ENCODE results near the gene KRT2.

Gene KRT2

GRCh38 chr12:52680363-52680762 is 28.4 kb upstream of the KRT2 start, which contains the start of gene KRT1:
TSS of gene KRT1 (minus strand) at chr12:52680407. CDS start at chr12:52680348, 59 bp downstream.
- DNase-seq (ENCODE audit: insufficient read length, low spot score) (no peak), FAIRE-seq (no peak)
- TF ChIP-seq, protein P1, sequence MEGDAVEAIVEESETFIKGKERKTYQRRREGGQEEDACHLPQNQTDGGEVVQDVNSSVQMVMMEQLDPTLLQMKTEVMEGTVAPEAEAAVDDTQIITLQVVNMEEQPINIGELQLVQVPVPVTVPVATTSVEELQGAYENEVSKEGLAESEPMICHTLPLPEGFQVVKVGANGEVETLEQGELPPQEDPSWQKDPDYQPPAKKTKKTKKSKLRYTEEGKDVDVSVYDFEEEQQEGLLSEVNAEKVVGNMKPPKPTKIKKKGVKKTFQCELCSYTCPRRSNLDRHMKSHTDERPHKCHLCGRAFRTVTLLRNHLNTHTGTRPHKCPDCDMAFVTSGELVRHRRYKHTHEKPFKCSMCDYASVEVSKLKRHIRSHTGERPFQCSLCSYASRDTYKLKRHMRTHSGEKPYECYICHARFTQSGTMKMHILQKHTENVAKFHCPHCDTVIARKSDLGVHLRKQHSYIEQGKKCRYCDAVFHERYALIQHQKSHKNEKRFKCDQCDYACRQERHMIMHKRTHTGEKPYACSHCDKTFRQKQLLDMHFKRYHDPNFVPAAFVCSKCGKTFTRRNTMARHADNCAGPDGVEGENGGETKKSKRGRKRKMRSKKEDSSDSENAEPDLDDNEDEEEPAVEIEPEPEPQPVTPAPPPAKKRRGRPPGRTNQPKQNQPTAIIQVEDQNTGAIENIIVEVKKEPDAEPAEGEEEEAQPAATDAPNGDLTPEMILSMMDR (IDR thresholded peaks at IDR 0.05; ENCODE audit: insufficient read depth, missing control alignments): no peak

- TF ChIP-seq, protein P1 (IDR thresholded peaks at IDR 0.05; ENCODE audit: insufficient read depth, missing control alignments): no peak
- no peak for FAIRE-seq
- no peak for DNase-seq (ENCODE audit: insufficient read length, low spot score)
Measured at GRCh38 chr12:52679875-52680274, 27.9 kb upstream of the KRT2 start.

DNA sequence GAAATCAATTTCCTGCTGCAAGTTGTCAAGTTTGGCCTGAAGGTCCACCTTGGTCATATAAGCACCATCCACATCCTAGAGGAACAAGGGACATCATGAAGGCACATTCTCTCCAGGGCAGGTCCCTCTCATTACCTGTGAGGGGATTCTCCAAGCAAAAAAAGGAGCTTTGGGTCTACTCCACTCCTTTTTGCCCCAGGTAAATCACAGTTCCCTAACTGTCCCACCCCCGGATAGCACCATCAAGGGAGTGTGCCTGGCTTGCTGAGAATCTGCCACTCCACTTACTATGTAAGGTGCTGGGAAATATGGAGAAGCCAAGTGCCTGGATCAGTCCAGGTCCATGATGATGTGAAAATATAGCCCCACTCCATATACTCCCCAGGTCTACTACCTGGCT is 25.7 kb upstream of the KRT2 start:
- DNase-seq (ENCODE audit: insufficient read length, low spot score) (no peak), FAIRE-seq (no peak)
- TF ChIP-seq, protein P1 (IDR thresholded peaks at IDR 0.05; ENCODE audit: insufficient read depth, missing control alignments): no peak

DNA sequence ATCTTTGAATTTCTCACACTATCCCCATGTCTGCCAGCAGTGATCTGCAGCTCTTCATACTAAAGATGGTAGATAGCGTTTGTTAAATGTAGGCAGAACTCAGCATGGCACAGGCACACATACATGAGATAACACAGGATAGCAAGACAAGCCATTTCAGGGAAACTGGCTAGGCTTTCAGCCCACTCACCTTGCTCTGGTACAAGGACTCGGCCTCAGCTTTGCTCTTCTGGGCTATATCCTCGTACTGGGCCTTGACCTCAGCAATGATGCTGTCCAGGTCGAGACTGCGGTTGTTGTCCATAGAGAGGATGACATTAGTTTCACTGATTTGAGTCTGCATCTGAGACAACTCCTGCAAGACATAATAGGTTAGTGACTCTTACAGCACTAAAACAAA is 25.1 kb upstream of the KRT2 start:
- FAIRE-seq (no peak), DNase-seq (ENCODE audit: insufficient read length, low spot score) (no peak)
- TF ChIP-seq, protein P1 (IDR thresholded peaks at IDR 0.05; ENCODE audit: insufficient read depth, missing control alignments): no peak

GRCh38 chr12:52676163-52676562 is 24.2 kb upstream of the KRT2 start:
- FAIRE-seq (no peak), DNase-seq (ENCODE audit: insufficient read length, low spot score) (no peak)
- TF ChIP-seq, protein P1 (IDR thresholded peaks at IDR 0.05; ENCODE audit: insufficient read depth, missing control alignments): no peak

DNA sequence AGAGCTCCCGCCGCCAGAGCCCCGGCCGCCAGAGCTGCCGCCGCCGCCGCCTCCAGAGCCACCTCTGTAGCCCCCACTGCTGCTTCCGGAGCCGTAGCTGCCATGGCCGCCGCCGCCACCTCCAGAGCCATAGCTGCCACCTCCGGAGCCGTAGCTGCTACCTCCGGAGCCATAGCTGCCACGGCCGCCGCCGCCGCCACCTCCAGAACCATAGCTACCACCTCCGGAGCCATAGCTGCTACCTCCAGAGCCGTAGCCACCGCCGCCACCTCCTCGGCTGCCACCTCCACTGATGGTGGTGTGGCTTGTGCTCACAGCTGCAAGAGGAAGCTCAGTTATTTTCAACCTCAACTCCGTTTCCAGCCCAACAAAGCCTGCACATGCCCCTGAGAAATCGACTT is 23.3 kb upstream of the KRT2 start:
- FAIRE-seq (no peak), DNase-seq (ENCODE audit: insufficient read length, low spot score) (no peak)
- TF ChIP-seq, protein P1 (IDR thresholded peaks at IDR 0.05; ENCODE audit: insufficient read depth, missing control alignments): no peak

GRCh38 chr12:52674433-52674775 is 22.4 kb upstream of the KRT2 start:
- DNase-seq (ENCODE audit: insufficient read length, low spot score): no peak
- TF ChIP-seq, protein P1 (IDR thresholded peaks at IDR 0.05; ENCODE audit: insufficient read depth, missing control alignments): no peak
- FAIRE-seq: no peak

Measured in D721Med (cell line).